Measurements from ENCODE around the gene DCAF8L1. TPM values are rescaled to one million over a fixed set of nuclear protein-coding genes. Genes with fewer than 3 reads are reported as not detected.
"Not testable (repeated sequence)": the region's sequence is repeated elsewhere in the genome, so short reads cannot be mapped to it uniquely, and the experiment has no call there.

Gene DCAF8L1
- polyA plus RNA-seq (ENCODE audit: insufficient read length in 10 of 10) = not detected
- long read RNA-seq, donor 1 = 0 reads
- long read RNA-seq, donor 2 = 0 reads
- long read RNA-seq, donor 3 = 0 reads
- long read RNA-seq, donor 4 = 0 reads
- long read RNA-seq, donor 5 = 0 reads
- long read RNA-seq, donor 6 = 0 reads
- long read RNA-seq, donor 7 = 0 reads
- long read RNA-seq, donor 8 = 0 reads
- long read RNA-seq, donor 9 = 0 reads

GRCh38 chrX:27981349-27981748 is at the start of gene DCAF8L1:
TSS of gene DCAF8L1 (minus strand) at chrX:27981449. CDS start at chrX:27981334, 115 bp downstream.
- DNase-seq = no peak

- no peak for DNase-seq
Measured at GRCh38 chrX:28022371-28022770, 41.1 kb upstream of the DCAF8L1 start.

GRCh38 chrX:28016823-28017222 is 35.6 kb upstream of the DCAF8L1 start:
- DNase-seq = no peak

GRCh38 chrX:28015993-28016392 is 34.7 kb upstream of the DCAF8L1 start:
- DNase-seq = no peak

GRCh38 chrX:28010875-28011274 is 29.6 kb upstream of the DCAF8L1 start:
- no peak for DNase-seq

GRCh38 chrX:27998666-27999065 is 17.4 kb upstream of the DCAF8L1 start:
- DNase-seq = no peak

- no peak for DNase-seq
Measured at GRCh38 chrX:27997622-27998021, 16.4 kb upstream of the DCAF8L1 start.

GRCh38 chrX:27996132-27996531 is 14.9 kb upstream of the DCAF8L1 start:
- DNase-seq = no peak

- no peak for DNase-seq
Measured at GRCh38 chrX:27995611-27996010, 14.4 kb upstream of the DCAF8L1 start.

- no peak for DNase-seq
Measured at GRCh38 chrX:27987862-27988646, 6.8 kb upstream of the DCAF8L1 start.

- DNase-seq = not testable (repeated sequence)
Measured at GRCh38 chrX:27976934-27977333, 4.3 kb downstream of the DCAF8L1 start.

GRCh38 chrX:27976284-27976683 is 5.0 kb downstream of the DCAF8L1 start:
- DNase-seq = peak; percentile 3 to 16 (median 8)

GRCh38 chrX:27968878-27969277 is 12.4 kb downstream of the DCAF8L1 start:
- DNase-seq = no peak

- DNase-seq = no peak
Measured at GRCh38 chrX:27968352-27968751, 12.9 kb downstream of the DCAF8L1 start.

GRCh38 chrX:27966955-27967354 is 14.3 kb downstream of the DCAF8L1 start:
- DNase-seq = peak; percentile 7 to 32 (median 15)

GRCh38 chrX:27966492-27966891 is 14.8 kb downstream of the DCAF8L1 start:
- DNase-seq = no peak

GRCh38 chrX:27965348-27965747 is 15.9 kb downstream of the DCAF8L1 start:
- not testable (repeated sequence) for DNase-seq

- no peak for DNase-seq
Measured at GRCh38 chrX:27964432-27964831, 16.8 kb downstream of the DCAF8L1 start.

GRCh38 chrX:27960410-27960809 is 20.8 kb downstream of the DCAF8L1 start:
- not testable (repeated sequence) for DNase-seq

- DNase-seq = no peak
Measured at GRCh38 chrX:27953171-27953570, 28.1 kb downstream of the DCAF8L1 start.

- DNase-seq = no peak
Measured at GRCh38 chrX:27933361-27933760, 47.9 kb downstream of the DCAF8L1 start.
